ENCODE data around the gene PREX1.

PREX1 gene

GRCh38 chr20:48805716-48806115 is 22.1 kb downstream of the PREX1 start:
- no peak for DNase-seq (ENCODE audit: low spot score in 2 of 2)
- H3K27me3 ChIP-seq (ENCODE audit: low read depth): no peaks in the 10 kb centered on the region
- no peaks in the 10 kb centered on the region; the same call in 1 of the 2 replicates for H3K9me3 ChIP-seq
- H3K4me1 ChIP-seq: no peaks in the 10 kb centered on the region
- in situ Hi-C loops (cut with MboI; ENCODE audit: low sequenced_read_pairs): no loop called here
- no peaks in the 10 kb centered on the region for H3K36me3 ChIP-seq (replicated peaks)
- no peak overlapping the region for H3K4me3 ChIP-seq

GRCh38 chr20:48805286-48805685 is 22.5 kb downstream of the PREX1 start:
- Histone ChIP-seq H3K4me3 (no peak overlapping the region), H3K27me3 (ENCODE audit: low read depth) (no peaks in the 10 kb centered on the region), H3K9me3 (no peaks in the 10 kb centered on the region; the same call in 1 of the 2 replicates), H3K36me3 (replicated peaks) (no peaks in the 10 kb centered on the region), H3K4me1 (no peaks in the 10 kb centered on the region)
- in situ Hi-C loops (cut with MboI; ENCODE audit: low sequenced_read_pairs): no loop called here
- DNase-seq (ENCODE audit: low spot score in 2 of 2): no peak

- Histone ChIP-seq H3K4me3 (no peak overlapping the region), H3K27me3 (ENCODE audit: low read depth) (no peaks in the 10 kb centered on the region), H3K9me3 (no peaks in the 10 kb centered on the region; the same call in 1 of the 2 replicates), H3K4me1 (no peaks in the 10 kb centered on the region), H3K36me3 (replicated peaks) (no peaks in the 10 kb centered on the region)
- no peak for DNase-seq (ENCODE audit: low spot score in 2 of 2)
- in situ Hi-C loops (cut with MboI; ENCODE audit: low sequenced_read_pairs): no loop called here
Observed at GRCh38 chr20:48804300-48804980, 23.4 kb downstream of the PREX1 start.

- no peak for DNase-seq (ENCODE audit: low spot score in 2 of 2)
- Histone ChIP-seq H3K27me3 (ENCODE audit: low read depth) (no peaks in the 10 kb centered on the region), H3K4me3 (no peak overlapping the region), H3K9me3 (no peaks in the 10 kb centered on the region; the same call in 1 of the 2 replicates), H3K36me3 (replicated peaks) (no peaks in the 10 kb centered on the region), H3K4me1 (no peaks in the 10 kb centered on the region)
- in situ Hi-C loops (cut with MboI; ENCODE audit: low sequenced_read_pairs): no loop called here
Observed at GRCh38 chr20:48803176-48804053, 24.4 kb downstream of the PREX1 start.

- in situ Hi-C loops (cut with MboI; ENCODE audit: low sequenced_read_pairs): no loop called here
- DNase-seq (ENCODE audit: low spot score in 2 of 2): no peak
- Histone ChIP-seq H3K27me3 (ENCODE audit: low read depth) (no peaks in the 10 kb centered on the region), H3K36me3 (replicated peaks) (no peaks in the 10 kb centered on the region), H3K9me3 (no peaks in the 10 kb centered on the region; the same call in 1 of the 2 replicates), H3K4me3 (no peak overlapping the region), H3K4me1 (no peaks in the 10 kb centered on the region)
Observed at GRCh38 chr20:48802647-48803046, 25.2 kb downstream of the PREX1 start.

GRCh38 chr20:48802216-48802615 is 25.6 kb downstream of the PREX1 start:
- Histone ChIP-seq H3K36me3 (replicated peaks) (no peaks in the 10 kb centered on the region), H3K27me3 (ENCODE audit: low read depth) (no peaks in the 10 kb centered on the region), H3K9me3 (no peaks in the 10 kb centered on the region), H3K4me1 (no peaks in the 10 kb centered on the region), H3K4me3 (no peak overlapping the region)
- DNase-seq (ENCODE audit: low spot score in 2 of 2): no peak
- in situ Hi-C loops (cut with MboI; ENCODE audit: low sequenced_read_pairs): no loop called here

- no peaks in the 10 kb centered on the region for H3K4me1 ChIP-seq
- H3K4me3 ChIP-seq: no peak overlapping the region
- no peaks in the 10 kb centered on the region for H3K27me3 ChIP-seq (ENCODE audit: low read depth)
- DNase-seq (ENCODE audit: low spot score in 2 of 2): no peak
- no peaks in the 10 kb centered on the region for H3K36me3 ChIP-seq (replicated peaks)
- in situ Hi-C loops (cut with MboI; ENCODE audit: low sequenced_read_pairs): no loop called here
- H3K9me3 ChIP-seq: no peaks in the 10 kb centered on the region
Observed at GRCh38 chr20:48801197-48801596, 26.6 kb downstream of the PREX1 start.

- H3K36me3 ChIP-seq (replicated peaks): no peaks in the 10 kb centered on the region
- H3K9me3 ChIP-seq: no peaks in the 10 kb centered on the region
- DNase-seq (ENCODE audit: low spot score in 2 of 2): no peak
- H3K4me3 ChIP-seq: no peak overlapping the region
- no peaks in the 10 kb centered on the region for H3K27me3 ChIP-seq (ENCODE audit: low read depth)
- H3K4me1 ChIP-seq: no peaks in the 10 kb centered on the region
- in situ Hi-C loops (cut with MboI; ENCODE audit: low sequenced_read_pairs): no loop called here
Observed at GRCh38 chr20:48800177-48800576, 27.6 kb downstream of the PREX1 start.

- Histone ChIP-seq H3K36me3 (replicated peaks) (no peaks in the 10 kb centered on the region), H3K4me3 (no peak overlapping the region), H3K4me1 (no peaks in the 10 kb centered on the region), H3K9me3 (no peaks in the 10 kb centered on the region), H3K27me3 (ENCODE audit: low read depth) (no peaks in the 10 kb centered on the region)
- in situ Hi-C loops (cut with MboI; ENCODE audit: low sequenced_read_pairs): no loop called here
- no peak for DNase-seq (ENCODE audit: low spot score in 2 of 2)
Observed at GRCh38 chr20:48799328-48800105, 28.3 kb downstream of the PREX1 start.

- Histone ChIP-seq H3K4me3 (no peak overlapping the region), H3K36me3 (replicated peaks) (no peaks in the 10 kb centered on the region), H3K9me3 (no peaks in the 10 kb centered on the region), H3K4me1 (no peaks in the 10 kb centered on the region), H3K27me3 (ENCODE audit: low read depth) (no peaks in the 10 kb centered on the region)
- in situ Hi-C loops (cut with MboI; ENCODE audit: low sequenced_read_pairs): no loop called here
- DNase-seq (ENCODE audit: low spot score in 2 of 2): no peak
Observed at GRCh38 chr20:48797850-48798747, 29.7 kb downstream of the PREX1 start.

GRCh38 chr20:48797275-48797825 is 30.4 kb downstream of the PREX1 start:
- in situ Hi-C loops (cut with MboI; ENCODE audit: low sequenced_read_pairs): no loop called here
- DNase-seq (ENCODE audit: low spot score in 2 of 2): no peak
- Histone ChIP-seq H3K36me3 (replicated peaks) (no peaks in the 10 kb centered on the region), H3K27me3 (ENCODE audit: low read depth) (no peaks in the 10 kb centered on the region), H3K4me3 (no peak overlapping the region), H3K9me3 (no peaks in the 10 kb centered on the region), H3K4me1 (no peaks in the 10 kb centered on the region)

GRCh38 chr20:48795732-48796131 is 32.1 kb downstream of the PREX1 start:
- in situ Hi-C loops (cut with MboI; ENCODE audit: low sequenced_read_pairs): no loop called here
- Histone ChIP-seq H3K9me3 (no peaks in the 10 kb centered on the region), H3K4me1 (no peaks in the 10 kb centered on the region), H3K27me3 (ENCODE audit: low read depth) (no peaks in the 10 kb centered on the region), H3K36me3 (replicated peaks) (no peaks in the 10 kb centered on the region), H3K4me3 (no peak overlapping the region)
- DNase-seq (ENCODE audit: low spot score in 2 of 2): no peak

Data from HAP-1 (cell line).